Measurements from ENCODE around the gene C20orf202.

The C20orf202 gene
- 0 to 0.13 (median 0) reads per million in 18 experiments for total RNA-seq

DNA sequence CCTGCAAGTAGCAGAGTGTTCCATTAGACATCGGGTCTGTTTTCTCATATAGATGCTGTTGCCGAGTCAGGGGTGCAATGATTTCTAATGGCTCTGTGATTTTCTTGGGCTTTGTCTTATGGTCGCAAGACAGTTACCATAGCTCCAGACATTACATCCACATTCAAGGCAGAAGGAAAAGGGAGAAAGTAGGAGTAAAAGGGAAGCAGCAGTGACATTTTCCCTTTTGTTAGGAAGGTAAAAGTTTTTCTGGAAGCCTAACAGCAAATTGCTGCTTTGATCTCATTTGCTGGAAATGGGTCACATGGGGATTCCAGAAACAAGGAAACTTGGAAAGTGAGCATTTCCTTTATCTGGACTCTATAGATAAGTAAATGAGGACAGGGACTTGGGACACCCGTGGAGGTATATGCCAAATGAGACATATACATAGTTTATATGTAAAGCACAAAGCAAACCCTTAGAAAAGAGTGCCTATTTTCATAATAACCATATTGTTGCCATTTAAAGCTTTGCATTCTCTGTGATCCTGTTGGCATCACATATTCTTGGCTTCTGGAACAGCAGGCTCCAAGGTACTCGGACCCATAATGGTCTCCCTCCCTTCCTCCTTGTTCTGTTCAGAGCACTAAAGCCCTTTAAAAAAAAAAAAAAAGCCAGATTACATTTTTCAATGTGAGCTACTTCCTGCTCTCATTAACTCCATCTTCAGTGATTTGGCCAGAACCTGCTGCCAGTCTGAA lies at the start of gene C20orf202:
TSS of gene C20orf202 (plus strand) at position 693 of the 743 bp plus-strand sequence. CDS start 132 bp downstream, outside the sequence.
- DNase-seq: no peak

GRCh38 chr20:1154226-1154625 lies 49.0 kb upstream of the C20orf202 start:
- DNase-seq: no peak

DNA sequence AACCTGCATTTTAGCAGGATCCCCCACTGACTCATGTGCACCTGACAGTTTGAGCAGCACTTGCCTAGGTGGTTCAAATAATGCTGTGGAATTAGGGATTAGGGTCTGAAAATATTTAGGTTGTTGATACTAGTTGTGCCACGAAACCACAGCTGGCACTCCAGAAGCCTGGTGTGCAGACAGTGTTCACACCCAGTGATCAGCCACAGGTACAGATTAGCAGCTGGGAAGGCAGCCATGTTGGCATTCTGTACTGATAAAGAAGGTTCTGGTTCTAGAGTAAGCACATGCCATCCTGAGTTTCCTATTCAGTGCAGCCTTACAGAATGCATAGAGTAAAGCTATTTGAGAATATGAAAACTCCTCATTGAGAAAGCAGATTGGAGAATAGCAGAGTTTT lies 48.6 kb upstream of the C20orf202 start:
- no peak for DNase-seq

- no peak for DNase-seq
These were observed 47.9 kb upstream of the C20orf202 start for GRCh38 chr20:1155342-1155741.

GRCh38 chr20:1160496-1160895 lies 42.8 kb upstream of the C20orf202 start:
- no peak for DNase-seq

- no peak for DNase-seq
These were observed 42.3 kb upstream of the C20orf202 start for GRCh38 chr20:1160991-1161390.

DNA sequence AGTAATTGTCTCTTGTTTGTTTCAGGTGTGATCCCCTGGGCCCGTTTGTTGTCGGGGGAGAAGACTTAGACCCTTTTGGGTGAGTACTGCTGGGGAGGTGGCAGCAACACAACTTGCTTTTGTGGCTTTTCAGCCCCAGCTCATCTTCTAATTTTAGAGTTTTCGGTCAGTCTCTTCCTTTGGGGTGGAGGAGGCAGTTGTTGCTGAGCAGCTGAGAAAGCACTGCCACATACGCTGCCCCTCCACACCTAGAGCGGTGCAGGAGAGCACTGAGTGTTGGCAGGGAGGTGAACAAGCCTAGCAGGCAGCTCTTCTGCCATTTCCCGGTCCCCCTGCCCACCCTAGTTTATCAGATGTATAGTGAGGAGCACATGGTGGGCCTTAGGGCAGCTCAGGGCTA lies 40.1 kb upstream of the C20orf202 start:
- no peak for DNase-seq

DNA sequence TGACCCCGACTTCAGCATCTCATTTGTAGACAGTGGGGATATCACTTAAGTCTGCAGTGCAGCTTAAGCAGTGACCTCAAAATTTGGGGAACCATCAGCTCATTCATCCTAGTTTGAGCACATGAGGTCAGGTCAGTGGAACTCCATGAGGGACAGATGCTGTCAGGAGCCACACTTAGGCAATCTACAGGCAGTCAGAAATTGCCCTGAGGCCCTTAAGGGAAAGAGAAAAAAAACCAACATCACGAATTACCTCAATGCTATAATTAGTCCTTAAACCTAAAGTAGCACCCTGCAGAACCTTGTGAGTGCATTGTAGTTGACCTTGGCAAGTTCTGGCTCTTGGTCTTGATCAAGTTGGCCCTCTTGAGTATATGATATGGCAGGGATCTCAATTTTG lies 39.6 kb upstream of the C20orf202 start:
- DNase-seq: no peak

- DNase-seq: no peak
These were observed 38.4 kb upstream of the C20orf202 start for GRCh38 chr20:1164871-1165270.

GRCh38 chr20:1165521-1165920 lies 37.7 kb upstream of the C20orf202 start:
- DNase-seq: no peak

GRCh38 chr20:1165941-1166340 lies 37.3 kb upstream of the C20orf202 start:
- DNase-seq: no peak

GRCh38 chr20:1166948-1167720 lies 36.1 kb upstream of the C20orf202 start:
- no peak for DNase-seq

- DNase-seq: no peak
These were observed 34.0 kb upstream of the C20orf202 start for GRCh38 chr20:1169224-1169623.

DNA sequence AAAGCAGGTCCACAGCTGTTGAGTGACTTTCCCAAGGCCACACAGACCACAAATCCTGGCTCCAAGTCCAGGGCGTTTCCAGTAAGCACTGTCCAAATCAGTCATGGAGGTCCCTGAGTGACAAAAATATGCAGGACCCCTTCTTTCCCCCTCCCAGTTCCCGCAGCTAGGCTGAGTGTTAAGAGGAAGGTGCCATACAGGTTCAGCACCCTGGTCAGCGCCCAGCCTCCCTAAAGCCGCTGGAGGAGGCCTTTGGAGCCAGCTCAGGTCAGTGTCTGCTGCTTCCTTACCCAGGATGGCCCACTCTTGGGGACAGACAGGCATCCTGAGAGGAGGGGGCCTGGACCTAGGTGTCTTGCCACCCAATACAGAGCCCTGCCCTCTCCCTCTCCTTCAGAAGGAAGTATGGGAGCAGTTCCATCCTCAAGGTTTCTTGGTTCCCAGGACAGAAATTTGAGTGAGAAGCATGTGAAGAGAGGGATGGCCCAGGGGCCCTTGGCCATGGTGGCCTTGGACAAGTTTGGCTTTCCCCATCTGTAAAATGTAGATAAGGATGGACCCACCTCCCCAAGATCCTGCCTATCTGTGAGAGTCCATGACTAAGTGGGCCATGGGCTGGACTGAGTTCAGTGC lies 31.7 kb upstream of the C20orf202 start:
- peak in 1 of 2 donors; percentile 23 for DNase-seq

- DNase-seq: no peak
These were observed 29.6 kb upstream of the C20orf202 start for GRCh38 chr20:1173698-1174097.

- DNase-seq: no peak
These were observed 28.5 kb upstream of the C20orf202 start for GRCh38 chr20:1174787-1175186.

DNA sequence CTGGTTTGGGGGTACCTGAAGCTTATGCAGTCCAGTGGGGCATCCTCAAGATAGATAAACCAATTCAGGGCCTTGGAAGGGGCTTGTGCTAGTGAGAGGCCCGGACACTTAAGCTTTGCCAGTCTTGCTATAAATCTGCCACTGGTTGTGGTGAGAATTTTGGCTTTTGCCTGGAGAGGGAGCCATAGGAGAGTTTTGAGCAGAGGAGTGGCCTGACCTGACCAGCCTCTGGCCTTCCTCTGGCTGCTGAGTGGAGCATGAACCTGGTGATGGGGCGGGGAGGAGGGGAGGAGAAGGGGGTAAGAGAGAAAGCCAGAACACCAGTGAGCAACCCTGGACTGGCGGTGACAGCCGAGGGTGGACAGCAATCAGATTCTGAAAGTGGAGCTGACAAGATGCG lies 25.6 kb upstream of the C20orf202 start:
- DNase-seq: peak; percentile 2 to 24

GRCh38 chr20:1178103-1178502 lies 25.2 kb upstream of the C20orf202 start:
- DNase-seq: no peak

DNA sequence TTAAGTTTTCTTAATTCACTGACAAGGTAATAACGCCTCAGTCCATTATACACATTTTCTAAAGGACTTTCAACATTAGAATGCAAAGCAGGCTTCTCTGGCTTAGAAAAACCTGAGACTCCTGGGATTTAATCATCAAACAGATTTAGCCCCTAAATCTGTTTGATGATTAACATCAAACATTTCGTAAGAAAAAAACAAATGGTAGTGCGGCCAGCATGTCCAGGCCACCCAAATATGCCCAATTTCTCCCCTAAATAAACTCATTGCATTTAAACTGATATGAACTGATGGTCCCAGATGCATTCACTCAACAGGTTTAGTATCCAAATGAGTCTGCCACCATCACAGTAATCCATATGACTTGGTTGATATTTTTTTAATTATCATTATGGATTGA lies 24.6 kb upstream of the C20orf202 start:
- DNase-seq: no peak

DNA sequence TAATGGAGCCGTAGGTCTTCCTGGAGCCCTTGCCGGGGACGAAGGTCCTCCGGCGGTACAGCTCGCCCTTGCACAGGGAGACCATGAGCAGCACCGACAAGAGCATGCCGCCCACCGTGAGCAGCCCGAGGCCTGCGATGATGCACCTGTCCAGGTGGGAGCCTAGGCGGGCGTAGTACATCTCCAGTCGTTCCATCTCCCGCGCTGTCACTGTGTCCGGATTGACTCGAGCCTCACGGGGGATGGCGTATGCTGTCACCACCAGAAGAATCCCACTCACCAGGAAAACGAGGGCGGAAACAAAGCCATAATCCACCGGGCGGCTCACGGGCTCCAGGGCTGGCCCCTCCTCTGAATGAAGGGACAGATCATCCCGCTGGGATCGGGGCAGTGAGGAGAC lies 22.3 kb upstream of the C20orf202 start:
- DNase-seq: no peak

DNA sequence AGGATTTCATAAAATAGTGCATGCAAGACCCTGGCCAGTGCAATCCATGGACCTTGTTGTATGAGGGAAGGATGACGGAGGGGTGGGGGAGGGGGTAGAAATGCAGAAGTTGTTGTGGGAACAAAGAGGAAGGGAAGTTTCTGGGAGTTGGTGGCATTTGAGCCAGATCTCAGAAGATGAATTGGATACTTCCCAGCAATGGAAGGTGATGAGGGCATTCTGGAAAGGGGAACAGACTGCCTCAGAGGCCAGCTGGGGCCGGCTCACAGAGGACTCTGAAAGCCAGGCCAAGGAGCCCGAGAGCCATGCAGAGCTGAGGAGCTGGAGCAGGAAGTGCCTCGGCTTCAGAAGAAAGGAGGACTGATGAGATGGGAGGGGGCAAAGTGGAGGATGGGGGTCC lies 21.1 kb upstream of the C20orf202 start:
- DNase-seq: peak; percentile 40 to 73

GRCh38 chr20:1183153-1183552 lies 20.1 kb upstream of the C20orf202 start:
- no peak for DNase-seq

DNA sequence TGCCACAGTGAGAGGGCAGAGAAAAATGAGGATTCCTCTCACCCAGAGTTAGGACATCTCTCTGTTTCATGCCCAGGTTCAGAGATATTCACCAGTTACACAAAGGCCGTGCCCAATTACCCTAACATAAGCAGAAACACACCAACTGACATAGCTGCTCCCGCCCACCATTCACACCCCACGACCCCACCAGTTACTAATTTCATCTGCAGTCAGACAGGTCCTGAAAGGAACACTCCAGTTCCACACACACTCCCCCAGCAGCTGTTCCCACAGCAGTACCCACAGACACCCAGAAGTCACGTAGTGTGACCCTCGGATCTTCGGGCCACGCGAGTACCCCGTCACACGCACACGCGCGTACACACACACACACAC lies 19.0 kb upstream of the C20orf202 start:
- no peak for DNase-seq
